ENCODE data around the gene KRTAP4-16.
"Not testable (repeated sequence)": the region's sequence is repeated elsewhere in the genome, so short reads cannot be mapped to it uniquely, and the experiment has no call there.

KRTAP4-16 gene

DNA sequence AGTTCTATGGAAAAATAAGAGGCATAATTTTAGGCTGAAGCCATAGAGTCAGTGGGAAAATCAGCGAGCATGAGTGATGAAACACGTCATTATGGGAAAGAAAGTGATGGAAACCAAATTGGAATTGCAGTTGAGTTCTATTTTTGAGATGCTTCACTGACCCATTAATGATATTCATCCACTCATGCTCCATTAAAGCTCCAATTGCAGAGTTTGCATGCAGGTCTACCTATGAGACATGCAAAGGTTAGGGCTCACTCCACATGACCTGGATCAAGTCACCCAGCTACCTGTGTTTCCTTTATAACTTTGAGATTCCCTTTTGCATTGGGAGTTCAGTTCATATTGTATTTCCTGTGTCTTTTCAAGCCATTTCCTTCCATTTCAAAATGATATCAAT is 28.3 kb downstream of the KRTAP4-16 start:
- no peak for DNase-seq (ENCODE audit: low spot score)

DNA sequence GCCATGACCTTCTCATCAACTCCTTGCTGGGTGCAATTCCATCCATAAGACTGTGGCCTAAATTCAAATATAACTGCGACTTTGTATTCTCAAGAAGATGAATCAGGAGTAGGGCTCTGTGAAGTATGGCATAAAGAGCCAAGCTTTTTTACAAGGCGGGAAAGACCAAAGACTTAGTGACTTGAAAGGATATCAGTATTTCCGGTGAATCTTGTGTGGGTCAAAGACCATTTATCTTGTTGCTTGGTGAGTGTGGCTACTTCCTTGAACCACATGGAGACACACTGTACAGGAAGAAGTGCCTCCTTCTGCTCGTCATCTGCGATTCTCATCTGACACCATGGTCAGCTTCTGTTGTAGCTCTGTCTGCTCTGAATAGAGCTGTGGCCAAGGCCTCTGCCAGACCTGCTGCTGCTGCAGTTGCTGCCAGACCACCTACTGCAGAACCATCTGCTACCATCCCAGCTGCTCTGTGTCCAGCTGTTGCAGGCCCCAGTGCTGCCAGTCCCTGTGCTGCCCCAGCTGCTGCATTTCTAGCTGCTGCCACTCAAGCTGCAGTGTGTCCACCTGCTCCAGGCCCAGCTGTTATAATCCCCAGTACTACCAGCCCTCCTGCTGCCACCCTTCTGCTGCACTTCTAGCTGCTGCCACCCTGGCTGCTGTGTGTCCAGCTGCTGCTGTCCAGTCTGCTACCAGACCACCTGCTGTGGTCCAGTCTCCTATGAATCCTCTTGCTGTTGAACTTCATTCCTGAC is 30.2 kb downstream of the KRTAP4-16 start:
- DNase-seq (ENCODE audit: low spot score) = no peak

DNA sequence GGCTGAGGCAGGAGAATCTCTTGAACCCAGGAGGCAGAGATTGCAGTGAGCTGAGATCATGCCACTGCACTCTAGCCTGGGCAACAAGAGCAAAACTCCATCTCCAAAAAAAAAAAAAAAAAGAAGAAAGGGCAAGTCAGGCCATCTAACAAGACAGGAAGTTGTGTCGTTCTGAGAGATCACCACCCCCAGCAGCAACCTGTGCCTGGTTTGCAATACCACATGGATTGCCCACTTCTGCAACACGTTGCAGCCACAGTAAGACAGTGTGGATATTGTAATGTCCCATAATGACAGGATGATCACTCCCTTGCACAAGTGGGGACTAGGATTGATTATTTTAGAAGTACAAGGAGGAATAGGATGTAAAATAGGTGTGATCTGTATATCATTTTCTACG is 33.0 kb downstream of the KRTAP4-16 start:
- no peak for DNase-seq (ENCODE audit: low spot score)

DNA sequence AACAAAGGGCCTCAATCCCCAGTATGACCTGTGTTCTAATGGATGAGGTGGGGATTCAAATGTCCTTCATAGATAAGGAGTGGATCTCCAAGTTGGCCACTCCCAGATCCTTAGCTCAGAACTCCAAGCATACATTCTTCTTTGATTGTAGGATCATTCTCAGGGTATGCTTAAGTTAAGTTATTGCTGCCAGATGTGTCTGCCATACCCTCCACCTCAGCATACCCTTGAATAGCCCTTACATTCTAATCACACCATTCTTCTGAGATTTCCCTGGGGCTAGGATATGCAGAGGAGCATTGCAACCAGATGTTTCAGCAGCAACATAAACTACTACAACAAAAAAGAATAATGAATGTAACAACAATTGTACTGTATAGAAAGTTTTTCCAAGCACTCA is 34.7 kb downstream of the KRTAP4-16 start:
- DNase-seq (ENCODE audit: low spot score) = no peak

DNA sequence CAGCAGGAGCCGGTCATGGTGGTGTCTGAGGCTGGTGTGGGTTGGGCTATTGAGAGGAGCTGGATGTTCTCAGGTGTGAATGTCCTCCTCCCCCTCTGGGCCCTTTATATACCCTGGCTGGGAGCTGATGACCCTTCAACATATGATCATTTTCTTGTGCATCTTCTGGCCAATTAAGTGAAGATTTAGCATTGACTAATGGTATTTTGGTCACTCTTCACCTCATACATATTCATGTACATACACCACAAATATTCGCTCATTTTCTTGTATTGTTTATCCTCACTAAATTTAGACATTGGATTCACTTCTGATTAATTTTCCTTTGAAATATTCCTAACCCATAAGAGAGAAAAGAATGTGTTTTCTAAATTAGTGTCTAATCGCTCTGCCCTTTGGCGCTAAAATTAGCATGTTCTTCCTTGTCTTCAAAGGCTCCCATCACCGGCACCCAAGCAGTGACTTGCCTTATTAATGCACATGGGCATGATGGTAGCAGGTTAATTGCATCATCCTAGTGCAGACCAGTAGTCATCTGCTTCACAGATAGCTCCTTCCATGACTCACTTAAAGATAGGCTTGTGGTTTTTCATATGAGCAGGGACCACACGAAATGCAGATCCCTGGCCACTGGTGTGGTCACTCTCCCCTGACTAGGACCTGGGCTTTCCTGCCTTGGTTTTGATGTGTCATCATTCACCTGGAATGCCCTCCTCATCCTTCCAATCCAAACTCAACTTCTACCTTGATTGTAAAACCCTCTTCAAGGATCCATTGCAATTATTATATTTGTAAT is 36.0 kb downstream of the KRTAP4-16 start, which contains the start of gene KRTAP2-4:
KRTAP2-4 (minus strand) TSS at position 51 of the 796 bp plus-strand sequence; CDS start at position 17, 34 bp downstream.
- DNase-seq (ENCODE audit: low spot score) = no peak

DNA sequence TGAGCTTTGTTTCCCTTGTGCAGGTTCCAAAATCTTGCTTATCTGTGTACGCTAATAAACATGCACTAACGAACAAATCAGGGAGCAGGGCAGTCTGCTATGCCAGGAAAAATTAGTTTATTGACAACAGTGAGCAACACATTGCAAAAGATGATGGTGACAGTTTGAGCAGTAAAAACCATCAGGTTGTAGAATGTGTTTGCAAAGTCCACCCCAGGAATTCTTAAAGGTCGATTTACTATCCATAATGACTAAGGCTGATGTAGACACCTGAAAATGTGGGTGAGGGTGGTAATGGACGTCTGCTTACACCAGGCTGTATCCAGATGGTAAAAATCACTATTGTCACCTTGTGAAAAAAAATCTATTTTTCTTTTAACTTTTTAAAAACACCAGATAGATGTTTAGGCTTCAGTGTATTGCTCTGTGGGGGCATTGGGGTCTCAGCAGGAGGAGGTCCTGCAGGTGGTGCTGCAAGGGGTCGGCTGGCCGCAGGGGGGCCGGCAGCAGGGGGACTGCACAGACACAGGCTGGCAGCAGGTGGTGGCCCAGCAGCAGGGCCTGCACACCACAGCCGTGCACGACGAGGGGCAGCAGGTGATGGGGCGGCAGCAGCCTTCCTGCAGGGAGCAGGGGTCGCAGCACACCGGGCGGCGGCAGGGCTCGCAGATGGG is 36.9 kb downstream of the KRTAP4-16 start:
- not testable (repeated sequence) for DNase-seq (ENCODE audit: low spot score)

DNA sequence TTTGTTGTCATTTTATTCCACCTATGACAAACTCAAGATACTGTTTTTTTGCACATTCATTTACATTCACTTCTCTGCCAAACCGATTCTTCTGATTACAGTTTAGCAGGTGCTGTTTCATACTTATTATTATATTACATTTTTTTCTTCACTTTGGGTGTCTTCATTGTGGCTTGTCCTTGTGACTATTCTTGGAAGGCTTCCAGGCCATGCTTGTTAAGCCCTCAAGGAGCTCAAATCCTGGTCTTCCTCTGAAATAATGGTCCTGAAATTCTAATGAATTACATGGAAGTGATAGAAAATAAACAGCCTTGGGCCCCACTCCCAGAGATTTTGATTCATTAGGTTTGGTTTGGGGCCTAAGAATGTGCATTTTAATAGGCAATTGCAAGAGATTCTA is 37.7 kb downstream of the KRTAP4-16 start:
- no peak for DNase-seq (ENCODE audit: low spot score)

DNA sequence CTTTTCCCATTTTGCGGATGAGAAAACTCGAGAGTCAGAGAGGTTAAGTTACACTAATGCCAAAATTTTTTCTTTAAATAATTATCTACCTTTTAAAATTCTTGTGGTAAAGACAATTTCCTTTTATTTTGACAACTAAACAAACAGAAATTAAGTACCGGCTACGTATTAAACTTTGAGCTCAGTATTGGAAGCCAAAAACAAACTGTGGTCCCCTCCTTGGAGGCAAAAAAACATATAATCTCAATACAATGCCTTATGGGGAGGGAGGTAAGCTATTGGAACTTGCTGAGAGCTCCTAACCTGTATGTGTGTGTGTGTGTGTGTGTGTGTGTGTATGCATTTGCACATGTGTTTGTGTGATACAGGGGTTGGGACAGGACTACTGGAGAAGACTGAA is 38.6 kb downstream of the KRTAP4-16 start:
- no peak for DNase-seq (ENCODE audit: low spot score)

DNA sequence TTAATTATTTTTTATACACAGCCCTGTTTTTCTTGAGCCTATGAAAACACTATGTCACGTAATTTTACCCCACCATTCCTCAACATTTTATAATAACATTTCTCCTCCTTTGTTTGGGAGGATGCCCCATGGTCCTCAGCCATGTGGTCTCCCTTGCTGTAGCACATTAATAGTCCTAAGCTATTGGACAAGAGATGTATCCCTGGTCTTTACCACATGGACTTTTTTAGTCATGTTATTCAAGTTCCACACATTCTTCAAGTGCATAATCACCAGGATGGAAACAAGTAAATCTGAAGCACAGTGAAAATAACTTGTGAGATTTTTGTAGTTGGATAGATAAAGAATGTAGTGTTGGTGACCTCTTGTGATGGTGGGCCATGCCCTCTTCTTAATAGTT is 40.0 kb downstream of the KRTAP4-16 start:
- no peak for DNase-seq (ENCODE audit: low spot score)

DNA sequence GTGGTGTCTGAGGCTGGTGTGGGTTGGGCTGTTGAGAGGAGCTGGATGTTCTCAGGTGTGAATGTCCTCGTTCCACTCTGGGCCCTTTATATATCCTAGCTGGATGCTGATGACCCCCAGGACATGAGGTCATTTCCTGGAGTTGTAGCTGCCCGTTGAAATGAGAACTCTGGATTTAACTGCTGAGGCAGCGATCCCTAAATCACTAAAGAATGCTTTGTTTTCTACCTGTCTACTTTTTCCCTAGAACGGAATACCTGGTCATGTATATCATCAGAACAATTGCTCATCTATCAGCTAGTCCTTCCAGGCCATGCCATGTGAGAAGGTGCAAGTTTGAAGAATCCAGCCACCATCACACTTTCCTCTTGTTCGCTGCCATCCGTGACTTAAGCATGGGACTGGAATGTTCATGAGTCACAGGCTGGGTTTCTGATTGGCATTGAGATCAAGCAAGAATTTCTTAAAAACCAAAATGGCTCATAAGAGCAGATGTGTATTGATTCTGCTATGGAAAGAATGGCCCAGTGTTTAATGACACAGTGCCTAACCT is 41.9 kb downstream of the KRTAP4-16 start, which contains the start of gene KRTAP2-3:
KRTAP2-3 (minus strand) TSS at position 63 of the 553 bp plus-strand sequence. CDS start 64 bp downstream, outside the sequence.
- DNase-seq (ENCODE audit: low spot score) = no peak

DNA sequence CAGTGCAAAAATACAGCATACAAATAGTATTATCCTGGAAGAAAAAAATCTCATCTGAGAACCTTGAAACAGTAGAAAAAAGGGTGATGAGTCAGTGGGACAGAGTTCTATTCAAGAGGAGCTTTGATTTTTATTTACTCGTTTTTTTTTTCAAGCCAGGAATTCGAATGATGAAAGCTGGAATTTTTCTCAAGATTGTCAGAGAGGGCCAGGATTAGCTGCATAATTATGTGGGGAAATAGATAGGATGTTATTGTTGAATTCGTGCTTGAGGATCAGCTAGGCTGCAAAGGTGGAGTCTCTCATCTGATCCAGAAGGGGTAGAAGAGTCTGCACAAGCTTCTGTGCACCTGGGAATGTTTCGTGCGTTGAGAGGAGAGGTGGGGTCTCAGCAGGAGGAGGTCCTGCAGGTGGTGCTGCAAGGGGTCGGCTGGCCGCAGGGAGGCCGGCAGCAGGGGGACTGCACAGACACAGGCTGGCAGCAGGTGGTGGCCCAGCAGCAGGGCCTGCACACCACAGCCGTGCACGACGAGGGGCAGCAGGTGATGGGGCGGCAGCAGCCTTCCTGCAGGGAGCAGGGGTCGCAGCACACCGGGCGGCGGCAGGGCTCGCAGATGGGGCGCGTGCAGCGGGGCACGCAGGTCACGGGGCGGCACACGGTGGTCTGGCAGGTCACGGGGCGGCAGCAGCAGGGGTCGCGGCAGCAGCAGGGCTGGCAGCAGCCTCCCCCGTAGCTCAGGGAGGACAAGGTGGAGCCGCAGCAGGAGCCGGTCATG is 42.5 kb downstream of the KRTAP4-16 start:
- not testable (repeated sequence) for DNase-seq (ENCODE audit: low spot score)

DNA sequence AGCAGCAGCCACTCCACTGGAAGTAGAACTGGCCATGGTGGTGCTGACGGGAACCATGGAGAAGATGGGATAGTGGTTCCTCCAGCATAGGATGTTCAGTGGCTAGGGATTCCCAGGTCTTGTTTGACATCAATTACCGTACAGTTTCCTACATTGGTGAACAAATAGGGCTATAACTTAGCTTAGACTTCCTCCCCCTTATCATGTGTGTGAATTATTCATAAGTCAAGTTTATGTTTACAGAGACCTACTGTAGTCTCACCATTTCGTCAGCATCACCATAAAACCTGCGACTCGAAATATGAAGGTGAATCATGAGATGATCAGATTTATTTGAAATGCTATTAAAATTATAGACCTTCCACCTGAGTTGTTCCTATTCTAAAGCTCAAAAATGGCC is 43.3 kb downstream of the KRTAP4-16 start:
- no peak for DNase-seq (ENCODE audit: low spot score)

DNA sequence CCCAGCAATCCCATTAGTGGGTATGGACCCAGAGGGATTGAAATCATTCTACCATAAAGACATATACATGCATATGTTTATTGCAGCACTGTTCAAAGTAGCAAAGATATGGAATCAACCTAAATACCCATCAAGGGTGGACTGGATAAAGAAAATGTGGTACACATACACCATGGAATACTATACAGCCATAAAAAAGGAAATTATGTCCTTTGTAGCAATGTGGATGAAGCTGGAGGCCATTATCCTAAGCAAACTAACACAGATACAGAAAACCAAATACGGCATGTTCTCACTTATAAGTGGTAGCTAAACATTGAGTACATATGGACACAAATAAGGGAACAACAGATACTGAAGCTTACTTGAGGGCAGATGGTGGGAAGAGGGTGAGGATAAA is 44.5 kb downstream of the KRTAP4-16 start:
- no peak for DNase-seq (ENCODE audit: low spot score)

DNA sequence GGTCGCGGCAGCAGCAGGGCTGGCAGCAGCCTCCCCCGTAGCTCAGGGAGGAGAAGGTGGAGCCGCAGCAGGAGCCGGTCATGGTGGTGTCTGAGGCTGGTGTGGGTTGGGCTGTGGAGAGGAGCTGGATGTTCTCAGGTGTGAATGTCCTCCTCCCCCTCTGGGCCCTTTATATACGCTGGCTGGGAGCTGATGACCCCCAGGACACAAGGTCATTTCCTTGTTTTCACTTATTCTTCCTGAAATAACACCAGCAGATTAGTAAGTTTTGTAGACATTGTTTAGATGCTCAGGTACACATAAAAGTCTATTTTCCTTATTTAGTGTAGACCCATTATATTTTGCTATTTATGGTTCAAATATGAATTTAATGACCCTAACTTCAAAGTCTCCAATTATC is 46.9 kb downstream of the KRTAP4-16 start, which contains the start of gene KRTAP2-2:
KRTAP2-2 (minus strand) TSS at position 101 of the 400 bp plus-strand sequence; CDS start at position 82, 19 bp downstream.
- DNase-seq (ENCODE audit: low spot score) = not testable (repeated sequence)

DNA sequence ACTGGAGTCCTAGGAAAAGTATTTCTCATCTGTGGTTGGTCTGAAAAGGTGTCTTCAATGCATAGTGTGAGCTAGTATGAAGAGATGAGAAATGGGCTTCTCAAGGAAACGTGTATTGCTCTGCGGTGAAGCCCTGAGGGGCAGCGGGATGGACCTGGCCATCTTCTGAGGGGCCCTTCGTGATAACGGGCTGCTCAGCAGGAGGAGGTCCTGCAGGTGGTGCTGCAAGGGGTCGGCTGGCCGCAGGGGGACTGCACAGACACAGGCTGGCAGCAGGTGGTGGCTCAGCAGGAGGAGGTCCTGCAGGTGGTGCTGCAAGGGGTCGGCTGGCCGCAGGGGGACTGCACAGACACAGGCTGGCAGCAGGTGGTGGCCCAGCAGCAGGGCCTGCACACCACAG is 47.5 kb downstream of the KRTAP4-16 start:
- not testable (repeated sequence) for DNase-seq (ENCODE audit: low spot score)

DNA sequence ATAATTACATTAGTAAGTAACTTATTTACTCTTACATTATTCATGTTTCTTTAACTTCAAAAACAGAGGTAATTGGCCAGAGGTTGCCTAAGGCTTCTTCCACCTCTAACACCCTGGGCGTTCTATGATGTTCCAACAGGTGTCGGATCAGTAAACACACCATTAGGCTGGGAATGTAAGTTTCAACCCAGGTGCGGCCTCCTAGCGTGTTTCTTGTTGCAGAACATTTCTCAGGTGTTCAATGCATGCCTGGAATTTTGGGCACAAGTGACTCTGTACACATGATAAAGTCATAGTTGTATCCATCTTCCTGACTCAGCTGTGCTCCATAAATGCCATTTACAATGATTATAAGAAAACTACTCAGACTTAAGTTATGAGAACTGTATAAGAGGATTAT is 48.0 kb downstream of the KRTAP4-16 start:
- no peak for DNase-seq (ENCODE audit: low spot score)

DNA sequence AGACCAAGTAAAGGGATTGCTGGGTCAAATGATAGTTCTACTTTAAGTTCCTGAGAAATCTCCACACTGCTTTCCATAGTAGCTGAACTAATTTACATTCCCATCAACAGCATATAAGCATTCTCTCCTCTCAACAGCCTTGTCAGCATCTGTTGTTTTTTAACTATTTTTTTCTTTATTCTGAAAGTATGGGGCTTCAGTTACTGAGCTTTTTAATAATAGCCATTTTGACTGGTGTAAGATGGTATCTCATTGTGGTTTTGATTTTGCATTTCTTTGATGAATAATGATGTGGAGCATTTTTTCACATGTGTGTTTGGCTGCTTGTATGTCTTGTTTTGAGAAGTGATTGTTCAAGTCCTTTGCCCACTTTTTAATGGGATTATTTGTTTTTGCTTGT is 49.4 kb downstream of the KRTAP4-16 start:
- DNase-seq (ENCODE audit: low spot score) = no peak

Measured in HuH-7 (cell line).